ENCODE measurements around the gene INO80D. TPM values are rescaled to one million over a fixed set of nuclear protein-coding genes. Genes with fewer than 3 reads are reported as not detected.
"Not testable (repeated sequence)": the region's sequence is repeated elsewhere in the genome, so short reads cannot be mapped to it uniquely, and the experiment has no call there.

Gene INO80D
- total RNA-seq, 1 donor from 2014 or later, result 11.3 TPM

DNA sequence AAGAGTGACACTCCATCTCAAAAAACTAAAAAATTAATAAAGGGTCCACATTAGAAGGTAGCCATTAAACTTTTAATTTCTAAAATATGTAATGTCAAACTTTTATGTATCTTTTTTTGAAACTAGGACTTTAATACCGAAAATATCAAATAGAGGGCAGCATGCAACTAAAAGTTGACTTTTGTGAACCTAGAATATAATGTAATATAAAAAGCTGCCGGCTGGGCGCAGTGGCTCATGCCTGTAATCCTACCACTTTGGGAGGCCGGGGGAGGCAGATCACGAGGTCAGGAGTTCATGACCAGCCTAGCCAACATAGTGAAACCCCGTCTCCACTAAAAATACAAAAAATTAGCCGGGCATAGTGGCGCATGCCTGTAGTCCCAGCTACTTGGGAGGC, 62.8 kb downstream of the INO80D start:
- H3K36me3 ChIP-seq, result peaks cover 11% of the 10 kb centered on the region

DNA sequence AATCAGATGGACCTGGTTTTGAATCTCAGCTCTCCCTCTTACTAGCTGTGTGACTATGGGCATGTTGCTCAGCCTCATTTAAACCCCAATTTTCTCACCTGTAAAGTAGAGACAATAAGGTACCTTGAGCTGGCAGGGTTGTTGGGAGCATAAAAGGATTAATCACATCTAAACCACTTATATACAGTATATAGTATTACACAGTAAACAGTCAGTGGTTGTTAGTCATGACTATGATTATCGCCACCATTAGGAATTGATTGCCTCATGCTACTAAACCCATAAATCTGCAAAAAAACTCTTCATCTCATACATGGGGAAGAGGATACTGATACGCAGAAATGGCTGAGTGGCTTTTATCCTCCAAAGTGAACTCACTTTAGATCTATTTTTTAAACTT, 65.8 kb downstream of the INO80D start:
- Histone ChIP-seq H3K4me3 (no peak overlapping the region), H3F3A (ENCODE audit: low read depth) (no peaks in the 10 kb centered on the region), H3K27me3 (no peaks in the 10 kb centered on the region), H3K36me3 (peaks cover 23% of the 10 kb centered on the region), H3K9me3 (ENCODE audit: low read depth) (peaks cover 5% of the 10 kb centered on the region), H3K4me1 (no peaks in the 10 kb centered on the region), H3K4me2 (no peak overlapping the region), H3K27ac (peak overlapping the region; percentile 20), H3K79me2 (ENCODE audit: low read depth) (no peaks in the 10 kb centered on the region), H3K9ac (no peak overlapping the region), H4K20me1 (ENCODE audit: low read depth) (no peaks in the 10 kb centered on the region), H2AFZ (replicated peaks) (no peak overlapping the region)
- peaks cover 16% of the 10 kb centered on the region for H3K9me3 Mint-ChIP-seq
- H3K4me1 Mint-ChIP-seq, result no peaks in the 10 kb centered on the region
- H3K27me3 Mint-ChIP-seq (ENCODE audit: insufficient read depth, low read depth), result no peaks in the 10 kb centered on the region
- peaks cover 25% of the 10 kb centered on the region for H3K36me3 Mint-ChIP-seq
- TF ChIP-seq, protein P1, sequence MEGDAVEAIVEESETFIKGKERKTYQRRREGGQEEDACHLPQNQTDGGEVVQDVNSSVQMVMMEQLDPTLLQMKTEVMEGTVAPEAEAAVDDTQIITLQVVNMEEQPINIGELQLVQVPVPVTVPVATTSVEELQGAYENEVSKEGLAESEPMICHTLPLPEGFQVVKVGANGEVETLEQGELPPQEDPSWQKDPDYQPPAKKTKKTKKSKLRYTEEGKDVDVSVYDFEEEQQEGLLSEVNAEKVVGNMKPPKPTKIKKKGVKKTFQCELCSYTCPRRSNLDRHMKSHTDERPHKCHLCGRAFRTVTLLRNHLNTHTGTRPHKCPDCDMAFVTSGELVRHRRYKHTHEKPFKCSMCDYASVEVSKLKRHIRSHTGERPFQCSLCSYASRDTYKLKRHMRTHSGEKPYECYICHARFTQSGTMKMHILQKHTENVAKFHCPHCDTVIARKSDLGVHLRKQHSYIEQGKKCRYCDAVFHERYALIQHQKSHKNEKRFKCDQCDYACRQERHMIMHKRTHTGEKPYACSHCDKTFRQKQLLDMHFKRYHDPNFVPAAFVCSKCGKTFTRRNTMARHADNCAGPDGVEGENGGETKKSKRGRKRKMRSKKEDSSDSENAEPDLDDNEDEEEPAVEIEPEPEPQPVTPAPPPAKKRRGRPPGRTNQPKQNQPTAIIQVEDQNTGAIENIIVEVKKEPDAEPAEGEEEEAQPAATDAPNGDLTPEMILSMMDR (IDR thresholded peaks at IDR 0.05), result no peak
- TF ChIP-seq EZH2phosphoT487 (IDR thresholded peaks at IDR 0.05), result no peak
- no peak for TF ChIP-seq EZH2 (IDR thresholded peaks at IDR 0.05)
- DNase-seq (ENCODE audit: low spot score), result no peak
- no peak overlapping the region for H3K27ac Mint-ChIP-seq
- no peak overlapping the region for H3K4me3 Mint-ChIP-seq

More for the DNA sequence above, 62.8 kb downstream of the INO80D start:
- Histone ChIP-seq H3K9ac (no peak overlapping the region), H2AFZ (replicated peaks) (no peak overlapping the region), H3K4me1 (peaks cover 5% of the 10 kb centered on the region), H4K20me1 (ENCODE audit: low read depth) (no peaks in the 10 kb centered on the region), H3F3A (ENCODE audit: low read depth) (peaks cover 5% of the 10 kb centered on the region), H3K4me2 (no peak overlapping the region), H3K79me2 (ENCODE audit: low read depth) (no peaks in the 10 kb centered on the region), H3K27me3 (no peaks in the 10 kb centered on the region), H3K27ac (no peak overlapping the region), H3K4me3 (no peak overlapping the region), H3K9me3 (ENCODE audit: low read depth) (no peaks in the 10 kb centered on the region)
- H3K4me3 Mint-ChIP-seq, result no peak overlapping the region
- H3K36me3 Mint-ChIP-seq, result peaks cover 5% of the 10 kb centered on the region
- no peak for DNase-seq (ENCODE audit: low spot score)
- TF ChIP-seq EZH2phosphoT487 (IDR thresholded peaks at IDR 0.05) (no peak), EZH2 (IDR thresholded peaks at IDR 0.05) (no peak)
- TF ChIP-seq, protein P1 (IDR thresholded peaks at IDR 0.05), result no peak
- H3K4me1 Mint-ChIP-seq, result peaks cover under 1% of the 10 kb centered on the region
- H3K27ac Mint-ChIP-seq, result no peak overlapping the region
- H3K27me3 Mint-ChIP-seq (ENCODE audit: insufficient read depth, low read depth), result no peaks in the 10 kb centered on the region
- no peaks in the 10 kb centered on the region for H3K9me3 Mint-ChIP-seq

DNA sequence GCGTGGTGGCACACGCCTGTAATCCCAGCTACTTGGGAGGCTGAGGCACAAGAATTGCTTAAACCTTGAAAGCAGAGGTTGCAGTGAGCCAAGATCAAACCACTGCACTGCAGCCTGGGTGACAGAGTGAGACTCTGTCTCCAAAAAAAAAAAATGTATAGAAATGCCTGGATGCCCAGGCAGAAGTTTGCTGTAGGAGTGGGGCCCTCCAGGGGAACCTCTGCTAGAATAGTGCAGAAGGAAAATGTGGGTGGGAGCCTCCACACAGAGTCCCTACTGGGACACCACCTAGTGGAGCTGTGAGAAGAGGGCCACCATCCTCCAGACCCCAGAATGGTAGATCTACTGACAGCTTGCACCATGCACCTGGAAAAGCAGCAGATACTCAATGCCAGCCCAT, 70.2 kb downstream of the INO80D start:
- H3K4me3 Mint-ChIP-seq; H3K9me3 ChIP-seq (ENCODE audit: low read depth); H3K27me3 Mint-ChIP-seq (ENCODE audit: insufficient read depth, low read depth); H3K27ac ChIP-seq; H3K4me1 ChIP-seq; H2AFZ ChIP-seq (replicated peaks); H3K9ac ChIP-seq; DNase-seq (ENCODE audit: low spot score); H3K4me1 Mint-ChIP-seq; H4K20me1 ChIP-seq (ENCODE audit: low read depth); H3K27ac Mint-ChIP-seq; H3K4me2 ChIP-seq; H3F3A ChIP-seq (ENCODE audit: low read depth); H3K79me2 ChIP-seq (ENCODE audit: low read depth); H3K4me3 ChIP-seq; H3K27me3 ChIP-seq: not testable (repeated sequence)
- H3K36me3 ChIP-seq, result peaks cover 18% of the 10 kb centered on the region
- Mint-ChIP-seq H3K9me3 (peaks cover 19% of the 10 kb centered on the region), H3K36me3 (peaks cover 44% of the 10 kb centered on the region)

GRCh38 chr2:206011795-206012194, 74.2 kb downstream of the INO80D start:
- Mint-ChIP-seq H3K9me3 (peaks cover 18% of the 10 kb centered on the region), H3K4me3 (no peak overlapping the region), H3K27me3 (ENCODE audit: insufficient read depth, low read depth) (no peaks in the 10 kb centered on the region), H3K27ac (no peak overlapping the region), H3K36me3 (peaks cover 44% of the 10 kb centered on the region), H3K4me1 (no peaks in the 10 kb centered on the region)
- TF ChIP-seq EZH2phosphoT487 (IDR thresholded peaks at IDR 0.05) (no peak), EZH2 (IDR thresholded peaks at IDR 0.05) (no peak)
- TF ChIP-seq, protein P1 (IDR thresholded peaks at IDR 0.05), result no peak
- H3K4me2 ChIP-seq, result no peak overlapping the region
- H3K4me3 ChIP-seq, result no peak overlapping the region
- peaks cover 5% of the 10 kb centered on the region for H3K9me3 ChIP-seq (ENCODE audit: low read depth)
- no peak overlapping the region for H3K9ac ChIP-seq
- H3K27ac ChIP-seq, result no peak overlapping the region
- H3K4me1 ChIP-seq, result no peaks in the 10 kb centered on the region
- H2AFZ ChIP-seq (replicated peaks), result no peak overlapping the region
- H3K79me2 ChIP-seq (ENCODE audit: low read depth), result no peaks in the 10 kb centered on the region
- peaks cover 1% of the 10 kb centered on the region for H3K36me3 ChIP-seq
- H4K20me1 ChIP-seq (ENCODE audit: low read depth), result no peaks in the 10 kb centered on the region
- DNase-seq (ENCODE audit: low spot score), result no peak
- H3K27me3 ChIP-seq, result no peaks in the 10 kb centered on the region
- H3F3A ChIP-seq (ENCODE audit: low read depth), result no peaks in the 10 kb centered on the region
